Measurements from ENCODE around the gene NUP133.

The NUP133 gene

GRCh38 chr1:229410692-229411433, 97.3 kb downstream of the NUP133 start:
- Histone ChIP-seq H3K27ac (no peak overlapping the region), H3K9ac (no peak overlapping the region), H3K79me2 (ENCODE audit: insufficient read depth, low read depth) (no peaks in the 10 kb centered on the region), H2AFZ (ENCODE audit: low read depth) (peak overlapping the region; percentile 31; the same call in 1 of the 2 replicates), H4K20me1 (ENCODE audit: insufficient read depth) (no peaks in the 10 kb centered on the region), H3K27me3 (ENCODE audit: insufficient read depth, low read depth) (no peaks in the 10 kb centered on the region), H3K36me3 (ENCODE audit: insufficient read depth) (no peaks in the 10 kb centered on the region), H3K4me3 (IDR thresholded peaks at IDR 0.05; ENCODE audit: insufficient read depth, low read depth, low read length) (no peak overlapping the region), H3K4me2 (no peak overlapping the region), H3K4me1 (ENCODE audit: low read depth, poor library complexity, severe bottlenecking) (no peaks in the 10 kb centered on the region)
- TF ChIP-seq CTCF (conservative IDR thresholded peaks at IDR 0.05; ENCODE audit: low read depth, low read length) = no peak

- Histone ChIP-seq H3K4me1 (ENCODE audit: low read depth, poor library complexity, severe bottlenecking) (no peaks in the 10 kb centered on the region), H3K4me2 (no peak overlapping the region), H3K27ac (no peak overlapping the region), H3K36me3 (ENCODE audit: insufficient read depth) (no peaks in the 10 kb centered on the region), H3K27me3 (ENCODE audit: insufficient read depth, low read depth) (no peaks in the 10 kb centered on the region), H3K4me3 (IDR thresholded peaks at IDR 0.05; ENCODE audit: insufficient read depth, low read depth, low read length) (no peak overlapping the region), H2AFZ (ENCODE audit: low read depth) (no peak overlapping the region), H3K9ac (no peak overlapping the region), H4K20me1 (ENCODE audit: insufficient read depth) (no peaks in the 10 kb centered on the region), H3K79me2 (ENCODE audit: insufficient read depth, low read depth) (no peaks in the 10 kb centered on the region)
- no peak for TF ChIP-seq CTCF (conservative IDR thresholded peaks at IDR 0.05; ENCODE audit: low read depth, low read length)
These were observed 97.8 kb downstream of the NUP133 start for GRCh38 chr1:229410370-229410691.

- Histone ChIP-seq H4K20me1 (ENCODE audit: insufficient read depth) (no peaks in the 10 kb centered on the region), H3K79me2 (ENCODE audit: insufficient read depth, low read depth) (no peaks in the 10 kb centered on the region), H3K27me3 (ENCODE audit: insufficient read depth, low read depth) (no peaks in the 10 kb centered on the region), H3K27ac (no peak overlapping the region), H3K4me2 (no peak overlapping the region), H3K4me3 (IDR thresholded peaks at IDR 0.05; ENCODE audit: insufficient read depth, low read depth, low read length) (no peak overlapping the region), H2AFZ (ENCODE audit: low read depth) (no peak overlapping the region), H3K4me1 (ENCODE audit: low read depth, poor library complexity, severe bottlenecking) (no peaks in the 10 kb centered on the region), H3K36me3 (ENCODE audit: insufficient read depth) (no peaks in the 10 kb centered on the region), H3K9ac (no peak overlapping the region)
- no peak for TF ChIP-seq CTCF (conservative IDR thresholded peaks at IDR 0.05; ENCODE audit: low read depth, low read length)
These were observed 98.3 kb downstream of the NUP133 start for GRCh38 chr1:229409616-229410369.

GRCh38 chr1:229408458-229409037, 99.6 kb downstream of the NUP133 start:
- H2AFZ ChIP-seq (ENCODE audit: low read depth) = no peak overlapping the region
- TF ChIP-seq CTCF (conservative IDR thresholded peaks at IDR 0.05; ENCODE audit: low read depth, low read length) = no peak
- H3K4me3 ChIP-seq (IDR thresholded peaks at IDR 0.05; ENCODE audit: insufficient read depth, low read depth, low read length) = no peak overlapping the region
- H3K79me2 ChIP-seq (ENCODE audit: insufficient read depth, low read depth) = no peaks in the 10 kb centered on the region
- H3K4me2 ChIP-seq = no peak overlapping the region
- H3K27me3 ChIP-seq (ENCODE audit: insufficient read depth, low read depth) = no peaks in the 10 kb centered on the region
- H3K36me3 ChIP-seq (ENCODE audit: insufficient read depth) = no peaks in the 10 kb centered on the region
- H3K9ac ChIP-seq = no peak overlapping the region
- H4K20me1 ChIP-seq (ENCODE audit: insufficient read depth) = no peaks in the 10 kb centered on the region
- H3K27ac ChIP-seq = no peak overlapping the region
- H3K4me1 ChIP-seq (ENCODE audit: low read depth, poor library complexity, severe bottlenecking) = no peaks in the 10 kb centered on the region

All from KMS-11 (cell line).